ENCODE data around the gene IFI6. TPM values are rescaled to one million over a fixed set of nuclear protein-coding genes. Genes with fewer than 3 reads are reported as not detected.

The IFI6 gene
- total and polyA plus RNA-seq, 2 of the 13 experiments (the other 11 are each of a cell fraction or from before 2014, with no cell fraction given): 12.9 to 13.2 TPM

DNA sequence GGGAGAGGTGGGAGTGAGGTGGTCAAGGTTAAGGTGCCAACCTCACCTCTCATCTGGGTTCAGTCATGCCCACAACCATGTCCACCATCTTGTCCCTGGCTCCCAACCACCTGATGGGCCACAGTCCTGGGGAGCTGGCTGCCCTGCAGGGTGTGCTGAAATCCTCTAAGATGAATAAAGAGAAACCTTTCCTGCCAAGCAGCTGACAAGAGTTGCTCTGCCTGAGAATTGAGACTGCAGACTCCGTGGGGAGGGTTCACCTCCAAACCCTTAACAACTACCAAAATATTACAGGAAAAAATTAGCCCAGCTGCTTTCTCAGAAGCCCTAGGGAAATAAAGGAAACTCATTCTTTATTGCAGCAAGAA lies 21.8 kb downstream of the IFI6 start (continued):
- TF ChIP-seq, protein P1, sequence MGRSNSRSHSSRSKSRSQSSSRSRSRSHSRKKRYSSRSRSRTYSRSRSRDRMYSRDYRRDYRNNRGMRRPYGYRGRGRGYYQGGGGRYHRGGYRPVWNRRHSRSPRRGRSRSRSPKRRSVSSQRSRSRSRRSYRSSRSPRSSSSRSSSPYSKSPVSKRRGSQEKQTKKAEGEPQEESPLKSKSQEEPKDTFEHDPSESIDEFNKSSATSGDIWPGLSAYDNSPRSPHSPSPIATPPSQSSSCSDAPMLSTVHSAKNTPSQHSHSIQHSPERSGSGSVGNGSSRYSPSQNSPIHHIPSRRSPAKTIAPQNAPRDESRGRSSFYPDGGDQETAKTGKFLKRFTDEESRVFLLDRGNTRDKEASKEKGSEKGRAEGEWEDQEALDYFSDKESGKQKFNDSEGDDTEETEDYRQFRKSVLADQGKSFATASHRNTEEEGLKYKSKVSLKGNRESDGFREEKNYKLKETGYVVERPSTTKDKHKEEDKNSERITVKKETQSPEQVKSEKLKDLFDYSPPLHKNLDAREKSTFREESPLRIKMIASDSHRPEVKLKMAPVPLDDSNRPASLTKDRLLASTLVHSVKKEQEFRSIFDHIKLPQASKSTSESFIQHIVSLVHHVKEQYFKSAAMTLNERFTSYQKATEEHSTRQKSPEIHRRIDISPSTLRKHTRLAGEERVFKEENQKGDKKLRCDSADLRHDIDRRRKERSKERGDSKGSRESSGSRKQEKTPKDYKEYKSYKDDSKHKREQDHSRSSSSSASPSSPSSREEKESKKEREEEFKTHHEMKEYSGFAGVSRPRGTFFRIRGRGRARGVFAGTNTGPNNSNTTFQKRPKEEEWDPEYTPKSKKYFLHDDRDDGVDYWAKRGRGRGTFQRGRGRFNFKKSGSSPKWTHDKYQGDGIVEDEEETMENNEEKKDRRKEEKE (IDR thresholded peaks at IDR 0.05): no peak
- no peak for TF ChIP-seq NFYB (CRISPR knock-in tag; IDR thresholded peaks at IDR 0.05)
- no peak for TF ChIP-seq SOX5 (CRISPR knock-in tag; IDR thresholded peaks at IDR 0.05; ENCODE audit: borderline replicate concordance)
- no peak for TF ChIP-seq DMAP1 (CRISPR knock-in tag; IDR thresholded peaks at IDR 0.05)
- no peak for TF ChIP-seq KDM1A (CRISPR knock-in tag; IDR thresholded peaks at IDR 0.05)
- no peak for TF ChIP-seq ZZZ3 (CRISPR knock-in tag; IDR thresholded peaks at IDR 0.05; ENCODE audit: borderline replicate concordance)

DNA sequence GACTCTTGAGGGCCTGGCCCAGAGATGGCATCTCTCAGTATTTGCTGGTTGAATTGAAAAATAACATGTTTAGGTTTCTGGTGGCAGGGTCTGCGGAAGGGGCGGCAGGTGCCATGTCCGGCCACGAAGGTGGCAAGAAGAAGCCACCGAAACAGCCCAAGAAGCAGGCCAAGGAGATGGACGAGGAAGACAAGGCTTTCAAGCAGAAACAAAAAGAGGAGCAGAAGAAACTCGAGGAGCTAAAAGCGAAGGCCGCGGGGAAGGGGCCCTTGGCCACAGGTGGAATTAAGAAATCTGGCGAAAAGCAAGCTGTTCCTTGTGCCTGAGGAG lies 22.7 kb downstream of the IFI6 start:
- no peak overlapping the region for H3K9ac ChIP-seq (ENCODE audit: insufficient read depth, low read depth, low read length)
- H3K9me3 ChIP-seq (ENCODE audit: low read length): no peaks in the 10 kb centered on the region
- H3K27me3 ChIP-seq (ENCODE audit: control insufficient read depth in 1 of 2, insufficient read depth in 2 of 2, low read length in 2 of 2): peaks cover 1 to 10% of the 10 kb centered on the region in 2 experiments; a peak in 1 of 5 replicates
- DNase-seq (ENCODE audit: low spot score): no peak
- no peak for ATAC-seq
- ChIA-PET POLR2A (no interaction called here), CTCF (ENCODE audit: low intra/inter-chr PET ratio, low total read pairs) (no interaction called here)
- intact Hi-C loops (cut with micrococcal nuclease; ENCODE audit: unreplicated experiment) (no loop called here), in situ Hi-C loops (cut with HindIII; ENCODE audit: extremely low pct_ligation_motif_present, low pct_unique_long_range_greater_than_20kb) (no loop called here)
- H3K4me2 ChIP-seq (ENCODE audit: low read depth, low read length): no peak overlapping the region
- no peak for FAIRE-seq
- WGBS (ENCODE audit: low lambda C conversion rate): 67% methylated on average over 11 of the region's 11 CpGs
- H3K4me1 ChIP-seq (ENCODE audit: insufficient read depth, low read length): peaks cover 15% of the 10 kb centered on the region
- H4K20me1 ChIP-seq (ENCODE audit: insufficient read depth, low read length): no peaks in the 10 kb centered on the region
- no peak overlapping the region for H3K27ac ChIP-seq (ENCODE audit: extremely low read length, insufficient read depth, low read length)
- no peaks in the 10 kb centered on the region for H3K36me3 ChIP-seq (replicated peaks in 1 of 2; ENCODE audit: control insufficient read depth in 1 of 2, insufficient read depth in 2 of 2, low read length in 2 of 2)
- no peak overlapping the region for H3K4me3 ChIP-seq (replicated peaks in 1 of 3; ENCODE audit: insufficient read depth in 1 of 3, low read depth in 2 of 3, low read length in 3 of 3)
- BruUV-seq (replicated peaks): no TSS peak
- H2AFZ ChIP-seq (ENCODE audit: low read length): no peak overlapping the region
- no peaks in the 10 kb centered on the region for H3K79me2 ChIP-seq (ENCODE audit: insufficient read depth, low read length)
- TF ChIP-seq, protein P2, sequence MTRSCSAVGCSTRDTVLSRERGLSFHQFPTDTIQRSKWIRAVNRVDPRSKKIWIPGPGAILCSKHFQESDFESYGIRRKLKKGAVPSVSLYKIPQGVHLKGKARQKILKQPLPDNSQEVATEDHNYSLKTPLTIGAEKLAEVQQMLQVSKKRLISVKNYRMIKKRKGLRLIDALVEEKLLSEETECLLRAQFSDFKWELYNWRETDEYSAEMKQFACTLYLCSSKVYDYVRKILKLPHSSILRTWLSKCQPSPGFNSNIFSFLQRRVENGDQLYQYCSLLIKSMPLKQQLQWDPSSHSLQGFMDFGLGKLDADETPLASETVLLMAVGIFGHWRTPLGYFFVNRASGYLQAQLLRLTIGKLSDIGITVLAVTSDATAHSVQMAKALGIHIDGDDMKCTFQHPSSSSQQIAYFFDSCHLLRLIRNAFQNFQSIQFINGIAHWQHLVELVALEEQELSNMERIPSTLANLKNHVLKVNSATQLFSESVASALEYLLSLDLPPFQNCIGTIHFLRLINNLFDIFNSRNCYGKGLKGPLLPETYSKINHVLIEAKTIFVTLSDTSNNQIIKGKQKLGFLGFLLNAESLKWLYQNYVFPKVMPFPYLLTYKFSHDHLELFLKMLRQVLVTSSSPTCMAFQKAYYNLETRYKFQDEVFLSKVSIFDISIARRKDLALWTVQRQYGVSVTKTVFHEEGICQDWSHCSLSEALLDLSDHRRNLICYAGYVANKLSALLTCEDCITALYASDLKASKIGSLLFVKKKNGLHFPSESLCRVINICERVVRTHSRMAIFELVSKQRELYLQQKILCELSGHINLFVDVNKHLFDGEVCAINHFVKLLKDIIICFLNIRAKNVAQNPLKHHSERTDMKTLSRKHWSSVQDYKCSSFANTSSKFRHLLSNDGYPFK (CRISPR knock-in tag; IDR thresholded peaks at IDR 0.05; ENCODE audit: borderline replicate concordance): no peak
- TF ChIP-seq SNAI1 (CRISPR knock-in tag; IDR thresholded peaks at IDR 0.05; ENCODE audit: borderline replicate concordance): no peak
- no peak for TF ChIP-seq ZFX (CRISPR knock-in tag; IDR thresholded peaks at IDR 0.05; ENCODE audit: low read depth)
- TF ChIP-seq ZNF629 (CRISPR knock-in tag; conservative IDR thresholded peaks at IDR 0.05): no peak
- TF ChIP-seq KDM3A (CRISPR knock-in tag; IDR thresholded peaks at IDR 0.05; ENCODE audit: low read depth): no peak
- no peak for TF ChIP-seq ZNF331 (CRISPR knock-in tag; IDR thresholded peaks at IDR 0.05)
- no peak for TF ChIP-seq NFRKB (IDR thresholded peaks at IDR 0.05)
- TF ChIP-seq ZNF501 (CRISPR knock-in tag; IDR thresholded peaks at IDR 0.05): no peak
- TF ChIP-seq, protein P3, sequence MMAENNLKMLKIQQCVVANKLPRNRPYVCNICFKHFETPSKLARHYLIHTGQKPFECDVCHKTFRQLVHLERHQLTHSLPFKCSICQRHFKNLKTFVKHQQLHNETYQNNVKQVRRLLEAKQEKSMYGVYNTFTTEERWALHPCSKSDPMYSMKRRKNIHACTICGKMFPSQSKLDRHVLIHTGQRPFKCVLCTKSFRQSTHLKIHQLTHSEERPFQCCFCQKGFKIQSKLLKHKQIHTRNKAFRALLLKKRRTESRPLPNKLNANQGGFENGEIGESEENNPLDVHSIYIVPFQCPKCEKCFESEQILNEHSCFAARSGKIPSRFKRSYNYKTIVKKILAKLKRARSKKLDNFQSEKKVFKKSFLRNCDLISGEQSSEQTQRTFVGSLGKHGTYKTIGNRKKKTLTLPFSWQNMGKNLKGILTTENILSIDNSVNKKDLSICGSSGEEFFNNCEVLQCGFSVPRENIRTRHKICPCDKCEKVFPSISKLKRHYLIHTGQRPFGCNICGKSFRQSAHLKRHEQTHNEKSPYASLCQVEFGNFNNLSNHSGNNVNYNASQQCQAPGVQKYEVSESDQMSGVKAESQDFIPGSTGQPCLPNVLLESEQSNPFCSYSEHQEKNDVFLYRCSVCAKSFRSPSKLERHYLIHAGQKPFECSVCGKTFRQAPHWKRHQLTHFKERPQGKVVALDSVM (CRISPR knock-in tag; IDR thresholded peaks at IDR 0.05): no peak
- TF ChIP-seq, protein P4, sequence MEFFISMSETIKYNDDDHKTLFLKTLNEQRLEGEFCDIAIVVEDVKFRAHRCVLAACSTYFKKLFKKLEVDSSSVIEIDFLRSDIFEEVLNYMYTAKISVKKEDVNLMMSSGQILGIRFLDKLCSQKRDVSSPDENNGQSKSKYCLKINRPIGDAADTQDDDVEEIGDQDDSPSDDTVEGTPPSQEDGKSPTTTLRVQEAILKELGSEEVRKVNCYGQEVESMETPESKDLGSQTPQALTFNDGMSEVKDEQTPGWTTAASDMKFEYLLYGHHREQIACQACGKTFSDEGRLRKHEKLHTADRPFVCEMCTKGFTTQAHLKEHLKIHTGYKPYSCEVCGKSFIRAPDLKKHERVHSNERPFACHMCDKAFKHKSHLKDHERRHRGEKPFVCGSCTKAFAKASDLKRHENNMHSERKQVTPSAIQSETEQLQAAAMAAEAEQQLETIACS (CRISPR knock-in tag; IDR thresholded peaks at IDR 0.05): no peak
- TF ChIP-seq SKI (IDR thresholded peaks at IDR 0.05; ENCODE audit: partially characterized antibody): no peak
- no peak for TF ChIP-seq PITX1 (CRISPR knock-in tag; IDR thresholded peaks at IDR 0.05)
